ENCODE results near the gene ADCY5.

Gene ADCY5

GRCh38 chr3:123296836-123297626 is 151.9 kb downstream of the ADCY5 start:
- DNase-seq = no peak

GRCh38 chr3:123296261-123296660 is 152.6 kb downstream of the ADCY5 start:
- DNase-seq = no peak

DNA sequence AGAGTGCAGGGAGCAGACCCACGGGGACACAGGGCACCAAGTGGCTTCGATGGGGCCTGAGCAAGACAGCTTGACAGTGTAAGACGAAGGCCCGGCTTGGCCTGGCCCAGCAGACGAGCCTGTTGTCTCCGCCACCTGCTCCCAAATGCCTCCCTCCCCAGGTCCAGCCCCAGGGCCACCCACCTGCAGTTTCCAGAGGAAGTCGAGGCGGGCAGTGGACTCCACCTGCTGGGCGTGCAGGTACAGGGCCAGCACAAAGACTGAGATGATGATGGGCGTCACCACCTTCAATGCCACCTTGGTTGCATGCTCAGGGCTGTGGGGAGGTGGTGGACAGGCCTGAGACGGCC is 153.0 kb downstream of the ADCY5 start:
- DNase-seq = no peak

DNA sequence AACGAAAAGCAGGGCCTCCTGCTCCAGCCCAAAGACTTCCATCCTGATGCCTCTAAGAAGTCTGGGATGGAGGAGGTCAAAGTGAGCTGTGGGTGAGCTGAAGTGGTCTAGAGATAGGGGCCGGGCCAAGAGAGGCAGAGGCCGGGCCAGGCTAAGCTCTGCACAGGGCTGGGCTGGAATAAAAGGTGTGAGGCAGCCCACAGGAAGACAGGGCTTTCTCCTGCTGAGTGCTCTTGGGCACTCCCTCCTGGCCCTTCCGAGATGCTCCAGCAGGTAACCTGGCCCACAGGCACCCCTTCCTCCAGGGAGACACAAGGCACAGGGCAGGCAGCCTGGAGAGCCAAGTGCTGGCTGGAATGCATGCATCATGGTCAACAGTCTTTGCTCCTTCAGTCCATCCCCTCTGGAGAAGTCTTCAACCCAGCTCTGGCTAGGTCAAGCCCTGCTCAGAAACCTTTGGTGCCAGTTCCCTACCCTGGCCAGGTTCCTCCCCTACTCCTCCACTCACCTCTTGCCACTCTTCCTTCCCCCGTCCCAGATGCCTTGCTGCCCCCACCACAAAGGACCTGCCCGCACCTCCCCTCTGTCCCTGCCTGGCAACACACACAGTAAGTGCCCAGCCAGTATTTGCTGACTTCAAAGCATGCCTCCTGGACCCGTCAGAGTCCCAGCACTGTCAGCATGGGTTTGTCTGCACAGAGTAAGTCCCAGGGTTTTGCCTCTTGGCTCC is 153.6 kb downstream of the ADCY5 start:
- DNase-seq = no peak

DNA sequence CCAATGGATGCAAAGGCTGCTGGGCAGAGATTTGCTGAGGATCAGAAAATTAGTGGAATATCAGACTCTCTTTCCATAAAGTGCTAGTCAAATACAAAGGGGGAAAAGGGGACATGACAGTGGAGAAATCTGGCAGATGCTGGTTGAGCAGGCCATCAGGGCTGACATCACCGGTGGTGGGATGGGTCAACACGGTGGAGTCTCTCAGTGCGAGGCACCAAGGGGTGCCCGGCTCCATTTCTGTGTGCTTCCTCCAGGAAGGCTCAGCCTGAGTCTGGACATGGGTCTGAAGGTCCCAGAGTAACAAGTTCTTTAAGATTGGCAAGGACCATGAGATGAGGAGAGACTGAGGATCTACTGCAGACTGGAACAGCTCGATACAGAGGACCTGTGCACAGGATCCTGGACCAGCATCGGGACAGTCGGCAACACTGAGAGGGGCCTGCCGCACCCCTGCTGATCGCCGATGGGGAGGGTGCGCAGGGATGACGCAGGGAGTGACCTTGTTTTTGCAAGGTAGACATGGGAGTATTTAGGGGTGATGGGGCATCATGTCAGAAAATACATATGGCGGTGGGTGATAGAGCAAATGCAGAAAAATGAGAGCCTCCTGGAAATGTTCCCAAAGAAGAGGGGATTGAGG is 154.5 kb downstream of the ADCY5 start:
- DNase-seq = no peak

GRCh38 chr3:123292321-123293310 is 156.3 kb downstream of the ADCY5 start:
- DNase-seq = no peak

DNA sequence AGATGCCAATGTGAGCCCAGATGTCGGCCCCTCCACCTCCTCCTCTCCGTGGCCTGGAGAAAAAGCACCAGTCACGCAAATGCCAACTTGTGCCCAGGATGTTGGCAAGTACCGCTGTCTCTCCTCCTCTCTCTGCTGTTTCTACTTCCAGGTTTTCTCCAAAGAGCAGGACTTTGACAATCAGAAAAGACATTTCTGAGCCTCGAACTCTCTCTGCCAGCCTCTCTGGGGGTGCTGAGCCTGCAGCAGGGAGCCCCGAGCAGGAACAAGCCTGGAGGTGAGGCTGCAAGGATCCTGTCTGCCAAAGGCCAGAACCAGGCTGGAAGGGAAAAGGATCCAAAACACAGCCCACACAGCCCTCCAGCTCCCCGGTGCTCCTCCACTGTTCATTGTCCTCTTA is 157.5 kb downstream of the ADCY5 start:
- DNase-seq = no peak

DNA sequence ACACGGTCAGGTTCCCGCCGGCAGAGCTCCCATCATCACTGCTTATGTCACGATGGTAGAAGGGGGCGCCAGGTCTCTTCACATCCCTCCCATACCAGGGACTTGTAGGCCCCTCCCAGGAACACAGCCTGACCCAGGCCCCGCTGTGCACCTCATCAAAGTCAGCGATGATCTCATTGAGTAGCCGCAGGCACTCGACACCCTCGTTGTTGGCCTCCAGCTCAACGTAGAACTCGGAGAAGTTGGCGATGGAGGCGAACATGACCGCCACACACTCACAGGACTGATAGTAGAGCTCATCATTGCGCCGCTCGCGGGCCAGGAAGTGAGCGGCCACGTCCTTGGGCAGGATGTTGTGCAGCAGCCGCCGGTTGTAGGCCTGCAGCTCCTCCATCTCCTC is 157.9 kb downstream of the ADCY5 start:
- DNase-seq = no peak

DNA sequence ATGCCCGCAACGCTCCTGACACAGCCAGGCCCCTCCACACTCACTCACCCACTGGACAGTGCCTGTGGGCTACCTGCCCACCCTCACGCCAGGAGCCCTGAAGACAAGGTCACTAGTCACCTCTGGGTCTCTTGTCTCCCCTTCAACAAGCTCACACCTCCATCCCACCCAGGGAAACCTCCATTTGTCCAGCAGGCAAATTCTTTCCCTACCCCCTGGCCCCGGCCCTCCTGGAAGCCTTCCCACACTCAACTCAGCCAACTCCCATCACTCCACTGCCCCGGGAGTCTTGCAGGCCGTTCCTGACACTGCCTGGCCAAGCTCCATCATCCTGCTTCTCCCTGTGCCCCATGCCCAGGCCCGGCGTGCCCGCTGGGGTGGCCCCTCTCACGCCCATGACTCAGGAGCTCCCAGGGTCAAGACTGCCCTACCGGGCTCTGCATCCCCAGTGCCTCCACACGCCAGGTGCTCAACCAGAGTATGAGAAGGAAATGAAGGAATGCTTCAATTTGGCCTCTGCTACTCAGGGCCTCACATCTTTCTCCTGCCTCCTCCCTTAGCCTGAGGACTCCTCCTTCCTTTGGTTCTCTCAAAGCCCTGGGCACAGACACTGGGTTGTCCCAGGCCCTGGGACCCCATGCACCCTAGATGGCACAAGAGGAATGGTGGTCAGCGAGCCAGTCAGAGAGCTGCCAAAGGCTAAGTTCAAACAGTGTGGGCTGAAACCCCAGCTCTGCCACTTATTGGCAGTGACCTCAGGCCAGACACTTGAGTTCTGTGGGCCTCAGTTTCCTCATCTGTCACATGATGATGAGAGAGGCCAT is 158.6 kb downstream of the ADCY5 start:
- no peak for DNase-seq

DNA sequence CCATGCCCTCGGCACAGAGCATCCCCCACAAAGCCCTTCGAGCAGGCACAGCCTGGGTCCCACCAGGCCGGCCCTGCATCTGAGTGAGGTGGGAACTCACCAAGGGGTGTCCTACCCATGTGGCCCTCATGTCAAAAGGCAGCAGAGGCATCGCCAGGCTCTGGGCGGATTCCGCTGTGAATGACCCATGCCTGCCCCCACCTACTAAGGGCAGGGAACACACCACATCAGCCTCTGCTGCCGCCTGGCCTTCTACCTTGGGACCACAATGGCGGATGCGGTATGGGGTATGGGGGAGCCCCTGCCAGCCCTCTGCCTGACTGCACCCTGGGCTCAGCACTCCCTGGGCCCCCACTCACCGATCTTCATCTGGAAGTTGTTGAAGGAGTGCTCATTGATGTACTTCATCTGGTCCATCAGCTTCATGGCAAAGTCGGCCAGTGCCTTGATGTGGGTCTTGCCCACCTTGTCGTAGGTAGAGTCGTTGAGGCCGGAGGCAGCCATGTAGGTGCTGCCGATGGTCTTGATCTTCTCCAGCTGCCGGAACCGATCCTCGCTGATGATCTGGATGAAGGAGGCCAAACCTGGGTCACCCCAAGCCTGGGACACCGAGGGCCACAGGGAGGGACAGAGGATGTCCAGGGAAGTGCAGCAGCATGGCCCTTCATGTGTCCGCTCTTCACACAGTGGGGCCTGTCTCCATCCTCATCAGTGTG is 159.3 kb downstream of the ADCY5 start:
- no peak for DNase-seq

- no peak for DNase-seq
Measured at GRCh38 chr3:123287962-123288302, 161.0 kb downstream of the ADCY5 start.

- no peak for DNase-seq
Measured at GRCh38 chr3:123287051-123287961, 161.6 kb downstream of the ADCY5 start.

- peak; percentile 53 for DNase-seq
Measured at GRCh38 chr3:123286308-123287023, 162.4 kb downstream of the ADCY5 start.

DNA sequence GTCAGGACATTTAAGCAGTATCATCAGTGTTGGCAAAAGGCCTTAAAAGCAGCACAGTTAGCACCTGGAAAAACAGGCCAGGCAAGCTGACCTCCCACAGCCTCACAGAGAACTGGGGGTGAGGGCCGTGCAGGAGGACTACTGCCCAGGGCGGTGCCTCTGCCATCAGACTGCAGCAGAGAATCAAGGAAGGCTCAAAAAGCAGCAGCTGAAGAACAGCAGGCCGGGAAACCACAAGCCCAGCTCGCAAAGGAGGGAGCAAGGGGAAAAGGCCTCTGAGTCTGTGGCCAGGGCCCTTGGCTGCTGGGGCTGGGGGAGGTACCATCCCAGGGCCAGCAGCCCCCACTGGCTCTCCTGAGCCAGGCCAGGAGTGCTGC is 163.0 kb downstream of the ADCY5 start:
- DNase-seq = no peak

GRCh38 chr3:123285479-123285878 is 163.4 kb downstream of the ADCY5 start:
- DNase-seq = no peak

- no peak for DNase-seq
Measured at GRCh38 chr3:123285066-123285465, 163.8 kb downstream of the ADCY5 start.

DNA sequence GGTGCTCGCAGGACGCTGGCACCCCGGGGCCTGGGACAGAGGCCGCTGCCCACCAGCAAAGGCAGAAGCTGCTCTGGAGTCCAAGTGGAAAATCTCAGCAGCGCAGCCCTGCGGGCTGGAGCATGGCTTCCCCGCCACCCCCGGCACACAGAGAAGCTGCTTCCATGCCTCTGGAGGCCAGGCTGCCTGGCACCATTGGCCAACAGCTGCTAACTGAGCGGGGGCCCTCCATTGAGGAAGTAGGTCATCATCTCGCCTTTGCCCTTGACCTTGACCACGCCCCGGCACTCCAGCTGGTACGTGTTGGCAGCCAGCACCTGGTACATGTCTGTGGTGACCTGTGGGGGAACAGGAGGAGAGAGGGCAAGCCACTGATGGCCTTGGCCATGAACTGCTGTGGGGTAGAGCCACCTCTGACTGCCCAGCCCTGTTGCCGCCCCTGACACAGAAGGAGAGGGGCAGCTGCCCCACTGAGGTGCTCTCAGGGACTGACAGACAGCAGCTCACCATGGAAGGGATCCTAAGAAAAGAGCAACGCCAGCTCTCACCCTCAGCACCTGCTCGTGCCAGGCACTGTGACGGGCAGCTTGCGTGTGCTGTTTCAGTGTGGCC is 164.4 kb downstream of the ADCY5 start:
- DNase-seq = no peak

GRCh38 chr3:123283657-123284398 is 165.1 kb downstream of the ADCY5 start:
- no peak for DNase-seq
